ES-I3 (cell line): ENCODE measurements around the gene PELI2.

ENCODE experiments used
- H3K36me3 ChIP-seq: 2 replicates; pipeline ENCODE4 v1.6.1; 2013; ENCODE audit warnings: mild to moderate bottlenecking, low read length, control low read depth, moderate library complexity; ENCODE audit not compliant: insufficient read depth
- H3K4me1 ChIP-seq: 2 replicates; pipeline ENCODE4 v1.6.1; 2013; ENCODE audit warnings: mild to moderate bottlenecking, control low read depth, low read length; ENCODE audit not compliant: insufficient read depth
- H3K9ac ChIP-seq: 2 replicates; pipeline ENCODE4 v1.6.1; 2013; ENCODE audit warnings: low read depth, mild to moderate bottlenecking, low read length, moderate library complexity
- H3K9me3 ChIP-seq: 2 replicates; pipeline ENCODE4 v1.6.1; 2013; ENCODE audit warnings: mild to moderate bottlenecking, low read length, moderate library complexity; ENCODE audit not compliant: control insufficient read depth, insufficient read depth

PELI2 gene

GRCh38 chr14:56271970-56272369, 153.8 kb downstream of the PELI2 start:
- Histone ChIP-seq H3K9me3 (no peaks in the 10 kb centered on the region), H3K36me3 (no peaks in the 10 kb centered on the region), H3K9ac (no peak overlapping the region), H3K4me1 (no peaks in the 10 kb centered on the region)

GRCh38 chr14:56273155-56273554, 154.9 kb downstream of the PELI2 start:
- Histone ChIP-seq H3K36me3 (no peaks in the 10 kb centered on the region), H3K9ac (no peak overlapping the region), H3K9me3 (no peaks in the 10 kb centered on the region), H3K4me1 (no peaks in the 10 kb centered on the region)

- Histone ChIP-seq H3K36me3 (no peaks in the 10 kb centered on the region), H3K4me1 (no peaks in the 10 kb centered on the region), H3K9me3 (no peaks in the 10 kb centered on the region), H3K9ac (no peak overlapping the region)
Observed at GRCh38 chr14:56273951-56274350, 155.7 kb downstream of the PELI2 start.

- no peaks in the 10 kb centered on the region for H3K9me3 ChIP-seq
- no peaks in the 10 kb centered on the region for H3K36me3 ChIP-seq
- H3K9ac ChIP-seq: no peak overlapping the region
- no peaks in the 10 kb centered on the region for H3K4me1 ChIP-seq
Observed at GRCh38 chr14:56274556-56274955, 156.3 kb downstream of the PELI2 start.

GRCh38 chr14:56276108-56276507, 157.9 kb downstream of the PELI2 start:
- no peak overlapping the region for H3K9ac ChIP-seq
- no peaks in the 10 kb centered on the region for H3K9me3 ChIP-seq
- no peaks in the 10 kb centered on the region for H3K36me3 ChIP-seq
- no peaks in the 10 kb centered on the region for H3K4me1 ChIP-seq

GRCh38 chr14:56278383-56278782, 160.2 kb downstream of the PELI2 start:
- no peaks in the 10 kb centered on the region for H3K4me1 ChIP-seq
- no peaks in the 10 kb centered on the region for H3K9me3 ChIP-seq
- H3K36me3 ChIP-seq: no peaks in the 10 kb centered on the region
- no peak overlapping the region for H3K9ac ChIP-seq

- Histone ChIP-seq H3K9ac (no peak overlapping the region), H3K4me1 (no peaks in the 10 kb centered on the region), H3K36me3 (no peaks in the 10 kb centered on the region), H3K9me3 (no peaks in the 10 kb centered on the region)
Observed at GRCh38 chr14:56280843-56281242, 162.6 kb downstream of the PELI2 start.

GRCh38 chr14:56282179-56282578, 164.0 kb downstream of the PELI2 start:
- Histone ChIP-seq H3K4me1 (no peaks in the 10 kb centered on the region), H3K36me3 (no peaks in the 10 kb centered on the region), H3K9ac (no peak overlapping the region), H3K9me3 (no peaks in the 10 kb centered on the region)

- Histone ChIP-seq H3K4me1 (no peaks in the 10 kb centered on the region), H3K9me3 (no peaks in the 10 kb centered on the region), H3K36me3 (no peaks in the 10 kb centered on the region), H3K9ac (no peak overlapping the region)
Observed at GRCh38 chr14:56284641-56285040, 166.4 kb downstream of the PELI2 start.

GRCh38 chr14:56289155-56289554, 170.9 kb downstream of the PELI2 start:
- H3K4me1 ChIP-seq: no peaks in the 10 kb centered on the region
- no peaks in the 10 kb centered on the region for H3K36me3 ChIP-seq
- no peak overlapping the region for H3K9ac ChIP-seq
- H3K9me3 ChIP-seq: no peaks in the 10 kb centered on the region

- Histone ChIP-seq H3K4me1 (no peaks in the 10 kb centered on the region), H3K9me3 (no peaks in the 10 kb centered on the region), H3K36me3 (no peaks in the 10 kb centered on the region), H3K9ac (no peak overlapping the region)
Observed at GRCh38 chr14:56290195-56290594, 172.0 kb downstream of the PELI2 start.

- H3K9me3 ChIP-seq: no peaks in the 10 kb centered on the region
- no peaks in the 10 kb centered on the region for H3K4me1 ChIP-seq
- H3K9ac ChIP-seq: no peak overlapping the region
- no peaks in the 10 kb centered on the region for H3K36me3 ChIP-seq
Observed at GRCh38 chr14:56292970-56293369, 174.8 kb downstream of the PELI2 start.

- Histone ChIP-seq H3K9ac (no peak overlapping the region), H3K9me3 (no peaks in the 10 kb centered on the region), H3K4me1 (no peaks in the 10 kb centered on the region), H3K36me3 (no peaks in the 10 kb centered on the region)
Observed at GRCh38 chr14:56293506-56293905, 175.3 kb downstream of the PELI2 start.

GRCh38 chr14:56294128-56294527, 175.9 kb downstream of the PELI2 start:
- Histone ChIP-seq H3K36me3 (no peaks in the 10 kb centered on the region), H3K9ac (no peak overlapping the region), H3K4me1 (no peaks in the 10 kb centered on the region), H3K9me3 (no peaks in the 10 kb centered on the region)

GRCh38 chr14:56295743-56296142, 177.5 kb downstream of the PELI2 start:
- Histone ChIP-seq H3K9me3 (no peaks in the 10 kb centered on the region), H3K36me3 (no peaks in the 10 kb centered on the region), H3K4me1 (no peaks in the 10 kb centered on the region), H3K9ac (no peak overlapping the region)

GRCh38 chr14:56297449-56297848, 179.2 kb downstream of the PELI2 start:
- H3K36me3 ChIP-seq: no peaks in the 10 kb centered on the region
- H3K4me1 ChIP-seq: no peaks in the 10 kb centered on the region
- H3K9me3 ChIP-seq: no peaks in the 10 kb centered on the region
- no peak overlapping the region for H3K9ac ChIP-seq
